ENCODE measurements around the gene CFAP65. TPM values are rescaled to one million over a fixed set of nuclear protein-coding genes. Genes with fewer than 3 reads are reported as not detected.

Gene CFAP65
- total RNA-seq, 1 donor from 2014 or later: 0.93 TPM

DNA sequence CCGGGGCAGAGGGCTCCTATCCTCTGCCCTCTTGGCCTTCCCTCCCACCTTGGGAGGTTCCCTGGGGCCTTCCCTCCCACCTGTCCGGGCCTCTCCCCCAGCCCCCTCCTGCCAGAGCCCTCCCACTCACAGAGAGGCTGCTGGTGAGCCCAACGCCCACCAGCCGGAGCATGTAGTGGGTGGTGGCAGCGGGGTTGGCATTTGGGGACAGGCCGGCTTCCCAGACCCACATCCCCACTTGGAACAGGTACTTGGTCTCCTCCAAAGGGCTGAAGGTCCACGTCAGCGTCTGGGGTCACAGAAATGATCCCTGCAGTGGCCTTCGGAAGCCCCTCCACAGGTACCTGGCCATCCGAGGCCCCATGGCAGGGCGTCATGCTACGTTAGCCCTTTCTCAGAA, 19.3 kb downstream of the CFAP65 start:
- peaks cover 14% of the 10 kb centered on the region for H3K4me1 Mint-ChIP-seq
- no peak overlapping the region for H3K27ac Mint-ChIP-seq (ENCODE audit: unreplicated experiment)
- no peak for DNase-seq (ENCODE audit: low read depth, low spot score)
- TF ChIP-seq, protein P1, sequence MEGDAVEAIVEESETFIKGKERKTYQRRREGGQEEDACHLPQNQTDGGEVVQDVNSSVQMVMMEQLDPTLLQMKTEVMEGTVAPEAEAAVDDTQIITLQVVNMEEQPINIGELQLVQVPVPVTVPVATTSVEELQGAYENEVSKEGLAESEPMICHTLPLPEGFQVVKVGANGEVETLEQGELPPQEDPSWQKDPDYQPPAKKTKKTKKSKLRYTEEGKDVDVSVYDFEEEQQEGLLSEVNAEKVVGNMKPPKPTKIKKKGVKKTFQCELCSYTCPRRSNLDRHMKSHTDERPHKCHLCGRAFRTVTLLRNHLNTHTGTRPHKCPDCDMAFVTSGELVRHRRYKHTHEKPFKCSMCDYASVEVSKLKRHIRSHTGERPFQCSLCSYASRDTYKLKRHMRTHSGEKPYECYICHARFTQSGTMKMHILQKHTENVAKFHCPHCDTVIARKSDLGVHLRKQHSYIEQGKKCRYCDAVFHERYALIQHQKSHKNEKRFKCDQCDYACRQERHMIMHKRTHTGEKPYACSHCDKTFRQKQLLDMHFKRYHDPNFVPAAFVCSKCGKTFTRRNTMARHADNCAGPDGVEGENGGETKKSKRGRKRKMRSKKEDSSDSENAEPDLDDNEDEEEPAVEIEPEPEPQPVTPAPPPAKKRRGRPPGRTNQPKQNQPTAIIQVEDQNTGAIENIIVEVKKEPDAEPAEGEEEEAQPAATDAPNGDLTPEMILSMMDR (conservative IDR thresholded peaks at IDR 0.05): no peak
- no peak overlapping the region for H3K4me3 Mint-ChIP-seq
- H3K36me3 Mint-ChIP-seq (ENCODE audit: low read depth): no peaks in the 10 kb centered on the region
- peaks cover 14% of the 10 kb centered on the region for H3K27me3 Mint-ChIP-seq (ENCODE audit: low read depth)
- no peaks in the 10 kb centered on the region for H3K9me3 Mint-ChIP-seq

DNA sequence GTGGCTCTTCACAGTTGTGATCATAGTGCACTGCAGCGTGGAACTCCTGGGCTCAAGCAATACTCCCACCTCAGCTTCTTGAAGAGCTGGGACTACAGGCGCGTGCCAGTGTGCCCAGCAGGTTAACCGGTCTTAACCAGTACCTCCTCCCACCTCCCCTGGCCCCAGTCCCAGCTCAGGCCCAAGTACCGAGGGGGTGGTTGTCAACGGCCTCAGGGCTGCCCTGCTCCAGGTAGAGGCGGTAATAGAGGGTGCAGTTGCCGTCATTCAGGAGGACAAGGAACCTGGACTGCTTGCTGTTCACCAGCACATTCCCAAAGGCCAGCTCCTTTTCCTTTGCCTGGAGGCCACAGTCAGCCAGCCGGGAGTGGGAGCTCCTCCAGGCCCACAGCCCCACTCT, 19.7 kb downstream of the CFAP65 start:
- Mint-ChIP-seq H3K27ac (ENCODE audit: unreplicated experiment) (no peak overlapping the region), H3K36me3 (ENCODE audit: low read depth) (no peaks in the 10 kb centered on the region), H3K9me3 (no peaks in the 10 kb centered on the region), H3K27me3 (ENCODE audit: low read depth) (peaks cover 18% of the 10 kb centered on the region), H3K4me1 (peaks cover 12% of the 10 kb centered on the region), H3K4me3 (no peak overlapping the region)
- TF ChIP-seq, protein P1 (conservative IDR thresholded peaks at IDR 0.05): no peak
- DNase-seq (ENCODE audit: low read depth, low spot score): no peak

DNA sequence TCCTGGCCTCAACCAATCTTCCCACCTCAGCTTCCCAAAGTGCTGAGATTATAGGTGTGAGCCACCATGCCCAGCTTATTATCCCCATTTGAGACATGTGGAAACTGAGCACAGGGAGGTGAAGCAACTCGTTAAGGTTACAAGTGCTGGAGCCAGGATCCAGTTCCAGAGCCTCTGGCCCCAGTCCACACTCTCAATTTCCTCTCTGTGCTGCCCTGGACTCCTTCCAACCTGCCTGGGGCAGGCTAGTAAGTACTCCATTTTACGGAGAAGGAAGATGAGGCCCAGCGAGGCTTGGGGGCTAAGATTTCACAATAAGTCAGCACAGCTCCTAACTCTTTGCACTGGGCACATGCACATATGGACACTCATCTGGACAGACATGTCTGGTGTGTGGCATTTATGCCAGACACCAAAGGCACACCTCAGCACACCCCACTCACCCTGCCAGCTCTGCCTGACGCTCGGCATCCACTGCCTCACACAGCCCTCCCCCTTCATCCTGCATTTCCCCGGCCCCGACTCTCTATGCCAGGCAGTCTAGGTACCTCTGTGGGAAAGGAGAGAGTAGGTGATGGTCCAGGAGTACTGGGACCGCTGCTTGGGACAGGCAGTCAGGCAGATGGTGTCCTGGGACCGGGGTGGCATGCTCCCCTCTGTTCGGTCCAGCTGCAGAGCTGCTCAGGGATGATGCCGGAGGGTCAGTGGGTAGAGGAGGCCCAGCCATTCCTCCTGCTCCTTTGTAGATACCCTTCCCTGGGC, 20.5 kb downstream of the CFAP65 start:
- Mint-ChIP-seq H3K4me1 (peaks cover 7% of the 10 kb centered on the region), H3K27me3 (ENCODE audit: low read depth) (peaks cover 20% of the 10 kb centered on the region), H3K4me3 (no peak overlapping the region), H3K9me3 (no peaks in the 10 kb centered on the region), H3K27ac (ENCODE audit: unreplicated experiment) (no peak overlapping the region), H3K36me3 (ENCODE audit: low read depth) (no peaks in the 10 kb centered on the region)
- TF ChIP-seq, protein P1 (conservative IDR thresholded peaks at IDR 0.05): no peak
- no peak for DNase-seq (ENCODE audit: low read depth, low spot score)

DNA sequence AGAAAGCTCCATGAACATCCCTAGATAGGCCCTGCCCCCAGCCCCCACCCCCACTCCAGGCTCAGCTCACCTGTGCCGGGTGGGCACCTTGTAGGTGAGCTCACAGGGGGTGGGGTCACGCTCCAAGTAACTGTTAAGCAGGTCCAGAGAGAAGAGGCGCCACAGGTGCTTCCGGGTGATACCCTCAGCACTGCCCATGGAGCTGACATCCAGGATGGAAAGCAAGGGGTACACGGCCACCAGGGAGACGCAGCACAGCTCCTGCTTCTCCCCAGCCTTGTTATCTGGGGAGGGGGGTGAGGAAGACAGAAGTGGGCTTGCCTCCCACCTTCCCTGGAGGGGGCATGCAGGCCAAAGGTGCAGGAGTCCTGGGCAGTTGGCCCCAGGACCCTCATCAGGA, 21.9 kb downstream of the CFAP65 start:
- no peak for DNase-seq (ENCODE audit: low read depth, low spot score)
- no peaks in the 10 kb centered on the region for H3K4me1 Mint-ChIP-seq
- no peaks in the 10 kb centered on the region for H3K36me3 Mint-ChIP-seq (ENCODE audit: low read depth)
- H3K27ac Mint-ChIP-seq (ENCODE audit: unreplicated experiment): no peak overlapping the region
- peaks cover 31% of the 10 kb centered on the region for H3K27me3 Mint-ChIP-seq (ENCODE audit: low read depth)
- no peak overlapping the region for H3K4me3 Mint-ChIP-seq
- no peaks in the 10 kb centered on the region for H3K9me3 Mint-ChIP-seq
- TF ChIP-seq, protein P1 (conservative IDR thresholded peaks at IDR 0.05): no peak

DNA sequence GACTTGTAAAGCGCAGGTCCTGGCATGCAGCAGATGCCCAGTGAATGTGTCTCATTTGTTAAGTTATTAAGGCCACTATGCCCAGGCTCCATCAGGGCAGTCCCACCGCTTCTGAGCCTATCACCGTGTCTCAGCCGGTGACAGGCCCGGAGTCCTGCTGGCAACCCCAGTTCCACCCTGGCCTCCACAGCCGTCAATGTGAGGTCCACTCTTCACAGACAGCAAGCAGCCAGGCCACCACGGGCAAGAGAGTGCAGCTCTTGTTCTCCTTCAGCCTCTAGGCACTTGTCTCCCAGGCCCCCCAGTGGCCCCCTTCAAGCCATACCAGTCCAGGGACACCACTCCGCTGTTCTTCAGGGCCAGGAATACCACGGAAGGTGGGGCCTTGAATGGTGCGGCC, 22.6 kb downstream of the CFAP65 start:
- no peak overlapping the region for H3K4me3 Mint-ChIP-seq
- H3K36me3 Mint-ChIP-seq (ENCODE audit: low read depth): no peaks in the 10 kb centered on the region
- no peaks in the 10 kb centered on the region for H3K4me1 Mint-ChIP-seq
- TF ChIP-seq, protein P1 (conservative IDR thresholded peaks at IDR 0.05): no peak
- no peaks in the 10 kb centered on the region for H3K9me3 Mint-ChIP-seq
- H3K27ac Mint-ChIP-seq (ENCODE audit: unreplicated experiment): no peak overlapping the region
- no peak for DNase-seq (ENCODE audit: low read depth, low spot score)
- peaks cover 37% of the 10 kb centered on the region for H3K27me3 Mint-ChIP-seq (ENCODE audit: low read depth)

Measured in neural crest cell (in vitro differentiated cells).